Measurements from ENCODE around the gene PSMD3. TPM values are rescaled to one million over a fixed set of nuclear protein-coding genes. Genes with fewer than 3 reads are reported as not detected.

PSMD3 gene
- total and polyA plus RNA-seq, 9 of the 15 experiments (the other 6 are each of a cell fraction or from before 2014, with no cell fraction given), result 2.0 to 251 (median 135) TPM

DNA sequence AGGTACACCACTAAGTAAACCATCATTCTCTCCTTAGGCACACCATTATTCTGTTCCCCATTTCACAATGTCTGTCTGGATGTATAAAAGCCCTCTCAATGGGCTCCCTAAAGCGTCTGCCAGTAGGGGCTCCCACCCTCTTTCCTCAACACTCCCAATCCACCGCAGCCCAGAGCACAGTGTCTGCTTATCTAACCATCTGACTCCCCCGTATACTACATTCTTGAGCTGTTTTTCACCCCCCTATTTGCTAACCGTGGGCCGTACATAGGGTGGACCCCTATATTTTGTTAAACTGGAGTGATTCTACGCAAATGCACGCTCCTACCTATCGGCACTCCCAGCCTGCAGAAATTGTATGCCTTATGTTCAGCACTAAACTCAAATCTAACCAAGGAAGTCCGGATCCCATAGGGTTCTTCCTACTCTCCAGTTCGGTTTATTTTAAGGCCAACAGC, 685 bp upstream of the PSMD3 start (continued):
- TF ChIP-seq, protein P1, sequence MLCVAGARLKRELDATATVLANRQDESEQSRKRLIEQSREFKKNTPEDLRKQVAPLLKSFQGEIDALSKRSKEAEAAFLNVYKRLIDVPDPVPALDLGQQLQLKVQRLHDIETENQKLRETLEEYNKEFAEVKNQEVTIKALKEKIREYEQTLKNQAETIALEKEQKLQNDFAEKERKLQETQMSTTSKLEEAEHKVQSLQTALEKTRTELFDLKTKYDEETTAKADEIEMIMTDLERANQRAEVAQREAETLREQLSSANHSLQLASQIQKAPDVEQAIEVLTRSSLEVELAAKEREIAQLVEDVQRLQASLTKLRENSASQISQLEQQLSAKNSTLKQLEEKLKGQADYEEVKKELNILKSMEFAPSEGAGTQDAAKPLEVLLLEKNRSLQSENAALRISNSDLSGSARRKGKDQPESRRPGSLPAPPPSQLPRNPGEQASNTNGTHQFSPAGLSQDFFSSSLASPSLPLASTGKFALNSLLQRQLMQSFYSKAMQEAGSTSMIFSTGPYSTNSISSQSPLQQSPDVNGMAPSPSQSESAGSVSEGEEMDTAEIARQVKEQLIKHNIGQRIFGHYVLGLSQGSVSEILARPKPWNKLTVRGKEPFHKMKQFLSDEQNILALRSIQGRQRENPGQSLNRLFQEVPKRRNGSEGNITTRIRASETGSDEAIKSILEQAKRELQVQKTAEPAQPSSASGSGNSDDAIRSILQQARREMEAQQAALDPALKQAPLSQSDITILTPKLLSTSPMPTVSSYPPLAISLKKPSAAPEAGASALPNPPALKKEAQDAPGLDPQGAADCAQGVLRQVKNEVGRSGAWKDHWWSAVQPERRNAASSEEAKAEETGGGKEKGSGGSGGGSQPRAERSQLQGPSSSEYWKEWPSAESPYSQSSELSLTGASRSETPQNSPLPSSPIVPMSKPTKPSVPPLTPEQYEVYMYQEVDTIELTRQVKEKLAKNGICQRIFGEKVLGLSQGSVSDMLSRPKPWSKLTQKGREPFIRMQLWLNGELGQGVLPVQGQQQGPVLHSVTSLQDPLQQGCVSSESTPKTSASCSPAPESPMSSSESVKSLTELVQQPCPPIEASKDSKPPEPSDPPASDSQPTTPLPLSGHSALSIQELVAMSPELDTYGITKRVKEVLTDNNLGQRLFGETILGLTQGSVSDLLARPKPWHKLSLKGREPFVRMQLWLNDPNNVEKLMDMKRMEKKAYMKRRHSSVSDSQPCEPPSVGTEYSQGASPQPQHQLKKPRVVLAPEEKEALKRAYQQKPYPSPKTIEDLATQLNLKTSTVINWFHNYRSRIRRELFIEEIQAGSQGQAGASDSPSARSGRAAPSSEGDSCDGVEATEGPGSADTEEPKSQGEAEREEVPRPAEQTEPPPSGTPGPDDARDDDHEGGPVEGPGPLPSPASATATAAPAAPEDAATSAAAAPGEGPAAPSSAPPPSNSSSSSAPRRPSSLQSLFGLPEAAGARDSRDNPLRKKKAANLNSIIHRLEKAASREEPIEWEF (CRISPR knock-in tag; IDR thresholded peaks at IDR 0.05), result no peak
- TF ChIP-seq ARID2 (IDR thresholded peaks at IDR 0.05), result peak; percentile 47; the same call in 1 of the 2 replicates
- no peak for TF ChIP-seq L3MBTL2 (IDR thresholded peaks at IDR 0.05)
- TF ChIP-seq, protein P2, sequence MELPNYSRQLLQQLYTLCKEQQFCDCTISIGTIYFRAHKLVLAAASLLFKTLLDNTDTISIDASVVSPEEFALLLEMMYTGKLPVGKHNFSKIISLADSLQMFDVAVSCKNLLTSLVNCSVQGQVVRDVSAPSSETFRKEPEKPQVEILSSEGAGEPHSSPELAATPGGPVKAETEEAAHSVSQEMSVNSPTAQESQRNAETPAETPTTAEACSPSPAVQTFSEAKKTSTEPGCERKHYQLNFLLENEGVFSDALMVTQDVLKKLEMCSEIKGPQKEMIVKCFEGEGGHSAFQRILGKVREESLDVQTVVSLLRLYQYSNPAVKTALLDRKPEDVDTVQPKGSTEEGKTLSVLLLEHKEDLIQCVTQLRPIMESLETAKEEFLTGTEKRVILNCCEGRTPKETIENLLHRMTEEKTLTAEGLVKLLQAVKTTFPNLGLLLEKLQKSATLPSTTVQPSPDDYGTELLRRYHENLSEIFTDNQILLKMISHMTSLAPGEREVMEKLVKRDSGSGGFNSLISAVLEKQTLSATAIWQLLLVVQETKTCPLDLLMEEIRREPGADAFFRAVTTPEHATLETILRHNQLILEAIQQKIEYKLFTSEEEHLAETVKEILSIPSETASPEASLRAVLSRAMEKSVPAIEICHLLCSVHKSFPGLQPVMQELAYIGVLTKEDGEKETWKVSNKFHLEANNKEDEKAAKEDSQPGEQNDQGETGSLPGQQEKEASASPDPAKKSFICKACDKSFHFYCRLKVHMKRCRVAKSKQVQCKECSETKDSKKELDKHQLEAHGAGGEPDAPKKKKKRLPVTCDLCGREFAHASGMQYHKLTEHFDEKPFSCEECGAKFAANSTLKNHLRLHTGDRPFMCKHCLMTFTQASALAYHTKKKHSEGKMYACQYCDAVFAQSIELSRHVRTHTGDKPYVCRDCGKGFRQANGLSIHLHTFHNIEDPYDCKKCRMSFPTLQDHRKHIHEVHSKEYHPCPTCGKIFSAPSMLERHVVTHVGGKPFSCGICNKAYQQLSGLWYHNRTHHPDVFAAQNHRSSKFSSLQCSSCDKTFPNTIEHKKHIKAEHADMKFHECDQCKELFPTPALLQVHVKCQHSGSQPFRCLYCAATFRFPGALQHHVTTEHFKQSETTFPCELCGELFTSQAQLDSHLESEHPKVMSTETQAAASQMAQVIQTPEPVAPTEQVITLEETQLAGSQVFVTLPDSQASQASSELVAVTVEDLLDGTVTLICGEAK (IDR thresholded peaks at IDR 0.05), result peak; percentile 36; the same call in 1 of the 2 replicates
- TF ChIP-seq, protein P2 (CRISPR knock-in tag; IDR thresholded peaks at IDR 0.05), result no peak
- TF ChIP-seq, protein P3, sequence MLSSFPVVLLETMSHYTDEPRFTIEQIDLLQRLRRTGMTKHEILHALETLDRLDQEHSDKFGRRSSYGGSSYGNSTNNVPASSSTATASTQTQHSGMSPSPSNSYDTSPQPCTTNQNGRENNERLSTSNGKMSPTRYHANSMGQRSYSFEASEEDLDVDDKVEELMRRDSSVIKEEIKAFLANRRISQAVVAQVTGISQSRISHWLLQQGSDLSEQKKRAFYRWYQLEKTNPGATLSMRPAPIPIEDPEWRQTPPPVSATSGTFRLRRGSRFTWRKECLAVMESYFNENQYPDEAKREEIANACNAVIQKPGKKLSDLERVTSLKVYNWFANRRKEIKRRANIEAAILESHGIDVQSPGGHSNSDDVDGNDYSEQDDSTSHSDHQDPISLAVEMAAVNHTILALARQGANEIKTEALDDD (IDR thresholded peaks at IDR 0.05), result 0 out of 2 replicates have a peak, but pooled peaks have one; percentile 7
- TF ChIP-seq HNRNPK (IDR thresholded peaks at IDR 0.05; ENCODE audit: low read depth, low read length, poor library complexity, severe bottlenecking), result no peak
- peak; percentile 49; the same call in 1 of the 2 replicates for TF ChIP-seq GATA2 (CRISPR knock-in tag; IDR thresholded peaks at IDR 0.05)
- no peak for TF ChIP-seq OTX1 (CRISPR knock-in tag; IDR thresholded peaks at IDR 0.05)
- no peak for TF ChIP-seq CBX5 (IDR thresholded peaks at IDR 0.05; ENCODE audit: borderline replicate concordance, low read depth)
- TF ChIP-seq HDGF (IDR thresholded peaks at IDR 0.05), result no peak
- TF ChIP-seq, protein P4, sequence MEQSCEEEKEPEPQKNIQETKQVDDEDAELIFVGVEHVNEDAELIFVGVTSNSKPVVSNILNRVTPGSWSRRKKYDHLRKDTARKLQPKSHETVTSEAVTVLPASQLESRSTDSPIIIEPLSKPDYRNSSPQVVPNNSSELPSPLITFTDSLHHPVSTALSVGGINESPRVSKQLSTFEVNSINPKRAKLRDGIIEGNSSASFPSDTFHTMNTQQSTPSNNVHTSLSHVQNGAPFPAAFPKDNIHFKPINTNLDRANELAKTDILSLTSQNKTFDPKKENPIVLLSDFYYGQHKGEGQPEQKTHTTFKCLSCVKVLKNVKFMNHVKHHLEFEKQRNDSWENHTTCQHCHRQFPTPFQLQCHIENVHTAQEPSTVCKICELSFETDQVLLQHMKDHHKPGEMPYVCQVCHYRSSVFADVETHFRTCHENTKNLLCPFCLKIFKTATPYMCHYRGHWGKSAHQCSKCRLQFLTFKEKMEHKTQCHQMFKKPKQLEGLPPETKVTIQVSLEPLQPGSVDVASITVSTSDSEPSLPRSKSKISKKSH (CRISPR knock-in tag; IDR thresholded peaks at IDR 0.05), result no peak

Data from K562 (cell line).